NAMALWA (cell line): ENCODE measurements around the gene PPARD.
"Not testable (repeated sequence)": the region's sequence is repeated elsewhere in the genome, so short reads cannot be mapped to it uniquely, and the experiment has no call there.

Source experiments
- DNase-seq: peaks from one replicate; pipeline ENCODE4 v3.0.0-alpha.2; 2015; ENCODE audit warnings: low spot score

Gene PPARD

GRCh38 chr6:35312076-35312800 is 30.1 kb upstream of the PPARD start:
- no peak for DNase-seq

GRCh38 chr6:35312807-35313206 is 29.6 kb upstream of the PPARD start:
- DNase-seq = no peak

- DNase-seq = no peak
Measured at GRCh38 chr6:35317483-35318195, 24.7 kb upstream of the PPARD start.

- DNase-seq = no peak
Measured at GRCh38 chr6:35318196-35319171, 23.9 kb upstream of the PPARD start.

- no peak for DNase-seq
Measured at GRCh38 chr6:35319346-35320030, 22.9 kb upstream of the PPARD start.

- DNase-seq = no peak
Measured at GRCh38 chr6:35320031-35320410, 22.3 kb upstream of the PPARD start.

- no peak for DNase-seq
Measured at GRCh38 chr6:35321091-35321490, 21.3 kb upstream of the PPARD start.

GRCh38 chr6:35327349-35328027 is 14.9 kb upstream of the PPARD start:
- DNase-seq = peak; percentile 81

- DNase-seq = no peak
Measured at GRCh38 chr6:35328108-35328723, 14.1 kb upstream of the PPARD start.

- not testable (repeated sequence) for DNase-seq
Measured at GRCh38 chr6:35328965-35329364, 13.4 kb upstream of the PPARD start.

- no peak for DNase-seq
Measured at GRCh38 chr6:35330541-35331119, 11.7 kb upstream of the PPARD start.

GRCh38 chr6:35332074-35332887 is 10.1 kb upstream of the PPARD start:
- peak; percentile 63 for DNase-seq

GRCh38 chr6:35341557-35341956 is 801 bp upstream of the PPARD start:
- DNase-seq = peak; percentile 21

GRCh38 chr6:35343092-35343834 is 905 bp downstream of the PPARD start:
- peak; percentile 51 for DNase-seq

- no peak for DNase-seq
Measured at GRCh38 chr6:35343835-35344550, 1.6 kb downstream of the PPARD start.

- no peak for DNase-seq
Measured at GRCh38 chr6:35351422-35351821, 9.1 kb downstream of the PPARD start.

- no peak for DNase-seq
Measured at GRCh38 chr6:35352735-35353134, 10.4 kb downstream of the PPARD start.
